Activated naive CD4-positive, alpha-beta T cell treated with anti-CD3 and anti-CD28 coated beads, Interleukin-2, amount 50 U/mL, for 16 hours (primary cell): ENCODE data around the gene DDX41.

Experiments used
- DNase-seq: peaks from one replicate; pipeline ENCODE4 v3.0.0-alpha.2; 2020

DDX41 gene

GRCh38 chr5:177483042-177483441, 33.7 kb downstream of the DDX41 start:
- DNase-seq: no peak

GRCh38 chr5:177482359-177482795, 34.4 kb downstream of the DDX41 start:
- no peak for DNase-seq

GRCh38 chr5:177479774-177480173, 37.0 kb downstream of the DDX41 start:
- DNase-seq: no peak

- DNase-seq: peak; percentile 46
These were observed 37.8 kb downstream of the DDX41 start for GRCh38 chr5:177478711-177479646.

GRCh38 chr5:177477701-177478477, 38.9 kb downstream of the DDX41 start:
- no peak for DNase-seq

GRCh38 chr5:177476531-177477233, 40.1 kb downstream of the DDX41 start:
- no peak for DNase-seq

- no peak for DNase-seq
These were observed 41.0 kb downstream of the DDX41 start for GRCh38 chr5:177475563-177476427.

- DNase-seq: no peak
These were observed 41.8 kb downstream of the DDX41 start for GRCh38 chr5:177474846-177475562.

- DNase-seq: no peak
These were observed 42.7 kb downstream of the DDX41 start for GRCh38 chr5:177474002-177474476.

- DNase-seq: peak; percentile 33
These were observed 43.2 kb downstream of the DDX41 start, which contains the start of gene DBN1 for GRCh38 chr5:177473443-177474001. Gene DBN1 (minus strand): TSS chr5:177473634. CDS start chr5:177473521, 113 bp downstream.

GRCh38 chr5:177472460-177473442, 44.0 kb downstream of the DDX41 start:
- peak; percentile 58 for DNase-seq

- DNase-seq: no peak
These were observed 45.0 kb downstream of the DDX41 start for GRCh38 chr5:177471610-177472356.

- no peak for DNase-seq
These were observed 45.8 kb downstream of the DDX41 start for GRCh38 chr5:177470759-177471536.

GRCh38 chr5:177469750-177470525, 46.8 kb downstream of the DDX41 start:
- DNase-seq: no peak

- DNase-seq: no peak
These were observed 47.8 kb downstream of the DDX41 start for GRCh38 chr5:177468685-177469628.

GRCh38 chr5:177468329-177468684, 48.5 kb downstream of the DDX41 start:
- no peak for DNase-seq
